GM18508 (cell line): Measurements from ENCODE around the gene PACRG.

Experiments
- ATAC-seq: cut with Tn5 transposase; IDR thresholded peaks from one replicate; pipeline ENCODE4 v1.9.1; 2021; ENCODE audit warnings: moderate number of reproducible peaks; ENCODE audit not compliant: insufficient read depth, unreplicated experiment

The PACRG gene

GRCh38 chr6:163187606-163188005, 459.8 kb downstream of the PACRG start:
- ATAC-seq, result no peak

DNA sequence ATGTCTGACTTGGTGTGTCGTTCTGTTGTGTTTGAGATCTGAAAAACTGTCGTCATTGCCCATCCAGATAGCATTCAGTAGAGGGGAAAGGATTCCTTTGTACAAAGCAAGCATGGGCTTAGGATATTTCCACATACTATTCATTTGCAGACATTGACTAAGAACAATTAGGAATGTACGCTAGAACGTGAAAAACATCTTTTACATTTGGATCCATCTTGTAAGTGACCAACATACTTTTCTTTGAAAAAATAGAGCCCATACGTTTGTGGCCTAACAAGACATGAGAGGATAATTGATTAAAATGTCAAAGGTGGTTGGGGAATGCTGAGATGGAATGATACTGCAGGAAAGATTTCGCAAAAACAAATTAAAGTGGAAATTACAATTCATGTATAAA, 461.0 kb downstream of the PACRG start:
- ATAC-seq, result no peak

GRCh38 chr6:163189609-163190008, 461.8 kb downstream of the PACRG start:
- ATAC-seq, result no peak

DNA sequence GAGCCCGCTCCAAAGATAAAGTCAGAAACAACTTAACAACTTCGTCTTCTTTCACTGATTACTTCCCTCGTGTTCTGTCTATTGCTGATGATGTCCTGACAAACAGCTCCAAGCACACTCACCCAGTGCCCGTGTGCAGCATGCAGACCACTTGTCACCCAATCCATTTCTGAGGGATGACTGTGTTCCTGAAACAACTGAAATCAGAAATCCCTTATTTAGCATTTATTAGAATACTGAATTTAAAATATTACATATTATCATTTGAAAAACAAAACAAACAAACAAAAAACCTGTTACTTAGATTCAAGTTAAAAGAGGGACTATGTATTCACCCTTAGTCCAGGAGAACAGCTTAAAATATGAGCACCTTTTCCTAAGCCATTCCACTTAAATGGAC, 463.0 kb downstream of the PACRG start:
- ATAC-seq, result no peak

- no peak for ATAC-seq
Observed at GRCh38 chr6:163191704-163192537, 464.1 kb downstream of the PACRG start.

- no peak for ATAC-seq
Observed at GRCh38 chr6:163192591-163192990, 464.8 kb downstream of the PACRG start.

- no peak for ATAC-seq
Observed at GRCh38 chr6:163193326-163193725, 465.6 kb downstream of the PACRG start.

DNA sequence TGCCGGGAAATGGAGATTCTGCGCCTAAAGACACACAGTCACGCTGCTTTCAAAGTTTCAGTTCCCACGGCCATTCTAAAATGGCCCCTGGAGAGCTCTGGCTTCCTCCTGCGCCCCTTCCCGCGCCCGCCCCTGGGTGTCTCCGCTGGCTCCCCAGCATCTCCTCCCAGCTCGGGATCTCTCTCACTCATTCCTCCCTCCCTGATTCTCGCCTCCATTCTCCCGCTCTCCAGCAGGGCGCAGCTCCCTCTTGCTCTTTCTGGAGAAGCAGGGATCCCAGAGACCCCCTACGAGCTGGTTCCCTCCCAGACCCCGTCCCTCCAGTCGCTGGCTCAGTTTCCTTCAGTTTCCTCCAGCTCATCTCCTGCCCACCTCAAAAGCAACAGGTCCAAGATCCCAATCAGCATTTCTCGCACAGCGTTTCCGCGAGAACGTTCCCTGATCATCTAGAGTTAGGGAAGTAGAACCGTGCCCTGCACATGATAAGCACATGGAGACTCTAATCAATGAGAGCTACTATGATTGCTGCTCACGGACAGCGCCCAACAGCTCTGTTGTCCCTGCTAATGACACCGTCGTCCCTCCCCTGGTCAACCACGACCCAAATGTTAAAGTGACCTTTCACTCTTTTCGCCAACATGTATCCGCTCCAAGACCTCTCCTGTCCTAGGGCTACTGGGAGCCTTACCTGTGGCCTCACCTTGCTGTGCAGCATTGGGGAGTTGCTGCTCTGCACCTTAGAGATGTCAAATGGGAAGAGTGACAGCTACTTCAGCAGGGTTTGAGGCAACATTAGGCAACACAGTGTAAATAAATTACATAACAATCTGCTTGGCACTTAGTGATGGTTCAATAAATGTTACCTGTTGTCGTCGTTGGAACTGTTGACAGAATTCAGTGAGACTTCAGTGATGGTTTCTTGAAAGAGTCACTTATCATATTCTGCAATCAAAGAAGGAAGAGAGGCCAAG, 468.2 kb downstream of the PACRG start:
- ATAC-seq, result no peak

- ATAC-seq, result no peak
Observed at GRCh38 chr6:163197839-163198238, 470.1 kb downstream of the PACRG start.

GRCh38 chr6:163198396-163198795, 470.6 kb downstream of the PACRG start:
- ATAC-seq, result no peak

GRCh38 chr6:163199371-163199770, 471.6 kb downstream of the PACRG start:
- ATAC-seq, result no peak

GRCh38 chr6:163200289-163200688, 472.5 kb downstream of the PACRG start:
- ATAC-seq, result no peak

DNA sequence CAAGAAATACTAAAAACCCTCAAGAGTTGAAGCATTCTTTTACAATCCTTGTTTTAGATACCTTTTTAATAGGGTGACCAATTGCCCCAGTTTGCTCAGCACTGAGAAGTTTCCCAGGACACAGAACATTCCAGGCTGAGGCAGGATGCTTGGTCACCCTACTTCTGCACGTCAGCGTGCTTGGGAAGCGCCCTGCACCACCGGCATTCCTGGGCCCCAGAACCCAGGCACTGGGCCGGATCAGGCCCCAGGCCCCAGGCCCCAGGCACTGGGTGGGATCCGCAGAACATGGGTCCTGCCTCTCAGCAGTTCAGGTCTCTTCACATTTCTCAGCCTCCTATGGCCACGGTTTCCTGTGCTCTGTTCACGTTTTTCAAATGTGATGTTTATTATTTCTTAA, 472.9 kb downstream of the PACRG start:
- ATAC-seq, result no peak

GRCh38 chr6:163201855-163202254, 474.1 kb downstream of the PACRG start:
- no peak for ATAC-seq

GRCh38 chr6:163206196-163206595, 478.4 kb downstream of the PACRG start:
- ATAC-seq, result no peak

GRCh38 chr6:163207431-163208383, 479.9 kb downstream of the PACRG start:
- ATAC-seq, result no peak

DNA sequence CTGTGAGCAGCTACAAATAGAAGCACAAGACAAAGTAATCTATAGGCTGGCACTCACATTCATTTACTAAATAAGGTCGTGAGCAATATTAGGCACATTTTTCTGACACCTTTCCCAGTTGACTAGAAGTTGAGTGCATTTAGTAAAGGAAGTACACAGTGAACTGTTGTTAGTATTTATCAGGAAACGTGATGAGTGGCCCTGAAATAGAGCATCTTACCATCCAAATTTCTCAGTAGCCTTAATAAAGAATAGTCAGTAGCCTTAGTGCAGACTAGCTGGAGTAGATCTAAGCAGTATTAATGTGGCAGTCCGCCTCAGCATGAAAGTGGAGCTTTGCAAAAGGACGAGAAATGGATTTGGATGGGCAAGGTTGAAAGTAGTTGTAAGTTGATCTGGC, 481.2 kb downstream of the PACRG start:
- no peak for ATAC-seq

GRCh38 chr6:163212123-163212522, 484.3 kb downstream of the PACRG start:
- no peak for ATAC-seq

DNA sequence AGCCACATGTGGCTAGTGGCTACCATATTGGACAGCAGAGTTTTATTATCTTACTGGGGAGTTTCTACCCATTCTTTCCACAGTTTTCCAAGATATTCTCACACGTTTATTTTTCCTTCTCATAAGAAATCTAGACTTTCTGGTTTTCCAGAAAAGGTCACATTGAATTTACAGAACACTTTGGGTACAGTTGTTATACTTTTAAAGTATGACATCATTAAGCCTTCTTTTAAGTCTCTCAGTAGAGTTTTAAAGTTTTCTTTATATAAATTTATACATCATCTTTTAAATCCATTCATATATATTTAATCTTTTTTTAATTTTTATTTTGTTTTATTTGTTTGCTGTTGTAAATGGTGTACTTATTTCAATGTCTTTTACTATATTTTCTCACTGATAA, 486.5 kb downstream of the PACRG start:
- no peak for ATAC-seq

DNA sequence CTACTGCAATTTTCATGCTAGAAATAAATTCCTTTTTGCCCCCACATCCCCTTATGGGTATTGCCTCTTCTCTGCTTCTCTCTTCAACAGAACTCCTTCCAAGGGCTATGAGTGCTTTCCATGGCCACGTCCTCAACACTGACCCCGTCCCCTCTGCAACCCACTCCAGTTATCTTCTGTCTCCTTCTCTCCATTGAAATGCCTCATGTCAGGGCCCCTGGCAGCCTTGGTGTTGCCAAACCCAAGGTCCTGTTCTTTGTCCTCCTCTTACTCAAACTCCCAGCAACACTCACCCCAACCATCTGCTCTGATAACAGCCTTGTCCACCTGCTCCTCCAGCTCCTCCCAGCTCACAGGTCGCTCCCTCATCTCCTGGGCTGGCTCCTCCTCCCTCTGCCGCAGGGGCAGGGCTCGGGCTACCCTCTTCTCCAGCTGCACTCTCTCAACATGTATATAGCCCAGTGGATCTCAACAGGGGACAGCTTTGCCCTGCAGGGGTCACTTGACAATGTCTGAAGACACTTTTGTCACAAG, 490.7 kb downstream of the PACRG start:
- no peak for ATAC-seq
